ENCODE measurements around the gene SMYD3. TPM values are rescaled to one million over a fixed set of nuclear protein-coding genes. Genes with fewer than 3 reads are reported as not detected.
"Not testable (repeated sequence)": the region's sequence is repeated elsewhere in the genome, so short reads cannot be mapped to it uniquely, and the experiment has no call there.

The SMYD3 gene
- total RNA-seq, 1 donor from 2014 or later = 23.9 TPM

- Mint-ChIP-seq H3K4me3 (no peak overlapping the region), H3K27ac (no peak overlapping the region), H3K4me1 (no peaks in the 10 kb centered on the region), H3K9me3 (no peaks in the 10 kb centered on the region), H3K27me3 (no peaks in the 10 kb centered on the region), H3K36me3 (ENCODE audit: low read depth) (no peaks in the 10 kb centered on the region)
- no peak for DNase-seq
- intact Hi-C loops (cut with micrococcal nuclease) = no loop called here
Observed at GRCh38 chr1:245718123-245718522, 789.0 kb downstream of the SMYD3 start.

GRCh38 chr1:245717611-245718010 lies 789.5 kb downstream of the SMYD3 start:
- Mint-ChIP-seq H3K36me3 (ENCODE audit: low read depth) (no peaks in the 10 kb centered on the region), H3K9me3 (no peaks in the 10 kb centered on the region), H3K27ac (no peak overlapping the region), H3K27me3 (no peaks in the 10 kb centered on the region), H3K4me1 (no peaks in the 10 kb centered on the region), H3K4me3 (no peak overlapping the region)
- intact Hi-C loops (cut with micrococcal nuclease) = no loop called here
- DNase-seq = no peak

GRCh38 chr1:245716561-245716960 lies 790.5 kb downstream of the SMYD3 start:
- intact Hi-C loops (cut with micrococcal nuclease) = no loop called here
- H3K27me3 Mint-ChIP-seq = no peaks in the 10 kb centered on the region
- H3K36me3 Mint-ChIP-seq (ENCODE audit: low read depth) = no peaks in the 10 kb centered on the region
- no peak overlapping the region for H3K4me3 Mint-ChIP-seq
- no peaks in the 10 kb centered on the region for H3K9me3 Mint-ChIP-seq
- DNase-seq = no peak
- H3K27ac Mint-ChIP-seq = no peak overlapping the region
- no peaks in the 10 kb centered on the region for H3K4me1 Mint-ChIP-seq

GRCh38 chr1:245715970-245716369 lies 791.1 kb downstream of the SMYD3 start:
- intact Hi-C loops (cut with micrococcal nuclease) = no loop called here
- H3K9me3 Mint-ChIP-seq = no peaks in the 10 kb centered on the region
- no peaks in the 10 kb centered on the region for H3K27me3 Mint-ChIP-seq
- H3K36me3 Mint-ChIP-seq (ENCODE audit: low read depth) = no peaks in the 10 kb centered on the region
- H3K4me3 Mint-ChIP-seq = no peak overlapping the region
- no peak overlapping the region for H3K27ac Mint-ChIP-seq
- no peaks in the 10 kb centered on the region for H3K4me1 Mint-ChIP-seq
- no peak for DNase-seq

- no peak for DNase-seq
- H3K4me3 Mint-ChIP-seq = no peak overlapping the region
- H3K9me3 Mint-ChIP-seq = no peaks in the 10 kb centered on the region
- no peaks in the 10 kb centered on the region for H3K27me3 Mint-ChIP-seq
- no peaks in the 10 kb centered on the region for H3K36me3 Mint-ChIP-seq (ENCODE audit: low read depth)
- intact Hi-C loops (cut with micrococcal nuclease) = no loop called here
- no peaks in the 10 kb centered on the region for H3K4me1 Mint-ChIP-seq
- H3K27ac Mint-ChIP-seq = no peak overlapping the region
Observed at GRCh38 chr1:245715291-245715701, 791.8 kb downstream of the SMYD3 start.

- DNase-seq; H3K27me3 Mint-ChIP-seq; H3K36me3 Mint-ChIP-seq (ENCODE audit: low read depth); H3K4me3 Mint-ChIP-seq; H3K4me1 Mint-ChIP-seq; intact Hi-C loops (cut with micrococcal nuclease); H3K9me3 Mint-ChIP-seq; H3K27ac Mint-ChIP-seq: not testable (repeated sequence)
Observed at GRCh38 chr1:245714027-245714426, 793.1 kb downstream of the SMYD3 start.

GRCh38 chr1:245710961-245711903 lies 795.8 kb downstream of the SMYD3 start:
- H3K9me3 Mint-ChIP-seq = no peaks in the 10 kb centered on the region
- no peaks in the 10 kb centered on the region for H3K27me3 Mint-ChIP-seq
- no peak for DNase-seq
- no peaks in the 10 kb centered on the region for H3K36me3 Mint-ChIP-seq (ENCODE audit: low read depth)
- H3K27ac Mint-ChIP-seq = no peak overlapping the region
- no peaks in the 10 kb centered on the region for H3K4me1 Mint-ChIP-seq
- intact Hi-C loops (cut with micrococcal nuclease) = no loop called here
- no peak overlapping the region for H3K4me3 Mint-ChIP-seq

- Mint-ChIP-seq H3K4me1 (no peaks in the 10 kb centered on the region), H3K9me3 (no peaks in the 10 kb centered on the region), H3K4me3 (no peak overlapping the region), H3K27ac (no peak overlapping the region), H3K36me3 (ENCODE audit: low read depth) (no peaks in the 10 kb centered on the region), H3K27me3 (no peaks in the 10 kb centered on the region)
- DNase-seq = no peak
- intact Hi-C loops (cut with micrococcal nuclease) = no loop called here
Observed at GRCh38 chr1:245707941-245708340, 799.1 kb downstream of the SMYD3 start.

GRCh38 chr1:245704765-245705164 lies 802.3 kb downstream of the SMYD3 start:
- DNase-seq = no peak
- intact Hi-C loops (cut with micrococcal nuclease) = no loop called here
- Mint-ChIP-seq H3K27me3 (no peaks in the 10 kb centered on the region), H3K4me3 (no peak overlapping the region), H3K36me3 (ENCODE audit: low read depth) (no peaks in the 10 kb centered on the region), H3K27ac (no peak overlapping the region), H3K9me3 (no peaks in the 10 kb centered on the region), H3K4me1 (no peaks in the 10 kb centered on the region)

GRCh38 chr1:245704341-245704740 lies 802.7 kb downstream of the SMYD3 start:
- no peaks in the 10 kb centered on the region for H3K27me3 Mint-ChIP-seq
- no peak overlapping the region for H3K27ac Mint-ChIP-seq
- H3K36me3 Mint-ChIP-seq (ENCODE audit: low read depth) = no peaks in the 10 kb centered on the region
- no peak for DNase-seq
- H3K9me3 Mint-ChIP-seq = no peaks in the 10 kb centered on the region
- H3K4me1 Mint-ChIP-seq = no peaks in the 10 kb centered on the region
- intact Hi-C loops (cut with micrococcal nuclease) = no loop called here
- no peak overlapping the region for H3K4me3 Mint-ChIP-seq

- Mint-ChIP-seq H3K9me3 (no peaks in the 10 kb centered on the region), H3K36me3 (ENCODE audit: low read depth) (no peaks in the 10 kb centered on the region), H3K27me3 (no peaks in the 10 kb centered on the region), H3K4me3 (no peak overlapping the region), H3K4me1 (no peaks in the 10 kb centered on the region), H3K27ac (no peak overlapping the region)
- DNase-seq = no peak
- intact Hi-C loops (cut with micrococcal nuclease) = no loop called here
Observed at GRCh38 chr1:245702346-245702745, 804.7 kb downstream of the SMYD3 start.

- no peaks in the 10 kb centered on the region for H3K27me3 Mint-ChIP-seq
- no peaks in the 10 kb centered on the region for H3K36me3 Mint-ChIP-seq (ENCODE audit: low read depth)
- no peak for DNase-seq
- intact Hi-C loops (cut with micrococcal nuclease) = no loop called here
- H3K4me3 Mint-ChIP-seq = no peak overlapping the region
- no peak overlapping the region for H3K27ac Mint-ChIP-seq
- no peaks in the 10 kb centered on the region for H3K4me1 Mint-ChIP-seq
- H3K9me3 Mint-ChIP-seq = no peaks in the 10 kb centered on the region
Observed at GRCh38 chr1:245701631-245702030, 805.4 kb downstream of the SMYD3 start.

- intact Hi-C loops (cut with micrococcal nuclease) = no loop called here
- DNase-seq = no peak
- no peaks in the 10 kb centered on the region for H3K36me3 Mint-ChIP-seq (ENCODE audit: low read depth)
- no peak overlapping the region for H3K27ac Mint-ChIP-seq
- no peak overlapping the region for H3K4me3 Mint-ChIP-seq
- H3K27me3 Mint-ChIP-seq = no peaks in the 10 kb centered on the region
- no peaks in the 10 kb centered on the region for H3K4me1 Mint-ChIP-seq
- no peaks in the 10 kb centered on the region for H3K9me3 Mint-ChIP-seq
Observed at GRCh38 chr1:245700631-245701030, 806.4 kb downstream of the SMYD3 start.

All from activated CD4-positive, alpha-beta T cell treated with anti-CD3 and anti-CD28 coated beads, Interleukin-2, amount 10 ng/mL, durations not matched to agents 24 days and 14 days (primary cell).